ENCODE results near the gene UBASH3B.

The UBASH3B gene

DNA sequence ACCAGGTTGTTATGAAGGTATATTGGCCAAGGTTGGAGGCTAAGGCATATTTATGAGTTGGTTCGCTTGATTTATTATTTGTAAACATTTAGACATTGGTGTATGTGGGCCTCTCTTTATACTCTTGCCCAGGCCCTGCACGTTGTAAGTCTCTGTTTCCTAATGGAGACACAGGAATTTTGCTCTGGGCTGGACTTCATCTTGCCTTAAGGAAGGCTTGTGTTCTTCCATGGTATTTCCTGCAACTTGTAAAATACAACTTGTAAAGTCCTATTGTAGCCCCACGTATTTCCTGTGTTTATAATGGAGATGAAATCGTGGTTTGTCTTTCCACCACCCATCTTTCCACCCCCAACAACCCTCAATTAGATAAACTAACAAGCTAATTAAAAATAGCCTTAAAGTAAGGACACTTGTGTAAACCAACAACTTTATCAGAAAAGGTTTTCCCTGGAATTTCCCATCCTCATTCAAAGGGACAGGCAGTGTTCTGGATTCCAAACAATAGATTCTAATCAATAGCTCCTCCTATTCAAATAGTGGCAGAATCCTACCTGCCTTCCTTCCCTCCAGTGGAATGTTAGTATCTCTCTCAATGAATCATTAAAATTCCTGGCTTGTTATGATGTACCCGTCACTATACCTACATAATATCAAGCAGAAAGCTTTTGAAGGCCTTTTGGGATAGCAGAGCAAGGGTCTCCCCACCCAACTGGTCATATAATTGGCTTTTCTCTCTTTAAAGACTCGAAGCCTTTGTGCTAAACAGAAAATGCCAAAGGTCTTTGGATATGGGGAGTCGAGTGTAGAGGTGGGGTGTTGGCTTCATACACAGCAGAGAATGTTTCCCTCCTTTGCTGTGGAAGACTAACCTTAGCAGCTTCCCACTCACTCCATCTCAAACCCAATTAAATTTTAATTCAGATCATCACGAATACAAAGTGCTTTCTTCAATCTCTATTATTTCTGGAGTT lies 77.1 kb downstream of the UBASH3B start:
- DNase-seq (ENCODE audit: low spot score) = no peak

- no peak for DNase-seq (ENCODE audit: low spot score)
These were observed 77.8 kb downstream of the UBASH3B start for GRCh38 chr11:122733318-122733717.

GRCh38 chr11:122734848-122735496 lies 79.5 kb downstream of the UBASH3B start:
- DNase-seq (ENCODE audit: low spot score) = no peak

GRCh38 chr11:122737951-122738693 lies 82.6 kb downstream of the UBASH3B start:
- no peak for DNase-seq (ENCODE audit: low spot score)

DNA sequence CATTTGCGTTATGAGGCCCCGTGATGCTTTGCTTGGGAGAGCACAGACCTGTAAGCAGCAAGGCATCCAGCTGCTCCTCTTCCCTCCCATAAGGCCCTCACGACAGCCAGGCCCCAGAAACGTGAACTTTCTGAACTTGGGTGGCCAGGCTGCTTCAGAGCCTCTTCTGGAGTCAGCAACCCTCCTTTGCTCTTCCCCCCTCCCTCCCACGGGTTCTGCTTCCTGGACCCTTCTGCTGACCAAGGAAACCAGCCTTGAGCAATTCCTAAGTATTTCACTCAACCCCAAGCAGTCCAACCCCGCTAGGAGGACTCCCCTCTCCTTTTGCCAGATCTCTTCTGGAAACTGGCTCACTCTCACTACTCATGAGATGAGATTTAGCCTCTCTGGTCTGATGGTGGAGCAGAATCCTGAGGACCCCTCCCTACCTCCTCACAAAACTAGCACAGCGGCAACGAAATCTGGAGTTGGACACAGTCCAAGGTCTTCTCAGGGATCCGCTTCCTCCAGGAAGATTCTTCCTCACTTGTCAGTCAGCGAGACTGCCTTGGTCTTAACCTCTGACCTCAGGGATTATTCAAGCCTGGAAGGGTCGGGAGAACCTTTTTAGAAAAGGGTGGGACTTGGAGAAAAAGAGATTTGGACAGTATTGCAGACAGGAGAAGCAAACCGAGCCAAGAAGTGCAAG lies 86.2 kb downstream of the UBASH3B start:
- no peak for DNase-seq (ENCODE audit: low spot score)

DNA sequence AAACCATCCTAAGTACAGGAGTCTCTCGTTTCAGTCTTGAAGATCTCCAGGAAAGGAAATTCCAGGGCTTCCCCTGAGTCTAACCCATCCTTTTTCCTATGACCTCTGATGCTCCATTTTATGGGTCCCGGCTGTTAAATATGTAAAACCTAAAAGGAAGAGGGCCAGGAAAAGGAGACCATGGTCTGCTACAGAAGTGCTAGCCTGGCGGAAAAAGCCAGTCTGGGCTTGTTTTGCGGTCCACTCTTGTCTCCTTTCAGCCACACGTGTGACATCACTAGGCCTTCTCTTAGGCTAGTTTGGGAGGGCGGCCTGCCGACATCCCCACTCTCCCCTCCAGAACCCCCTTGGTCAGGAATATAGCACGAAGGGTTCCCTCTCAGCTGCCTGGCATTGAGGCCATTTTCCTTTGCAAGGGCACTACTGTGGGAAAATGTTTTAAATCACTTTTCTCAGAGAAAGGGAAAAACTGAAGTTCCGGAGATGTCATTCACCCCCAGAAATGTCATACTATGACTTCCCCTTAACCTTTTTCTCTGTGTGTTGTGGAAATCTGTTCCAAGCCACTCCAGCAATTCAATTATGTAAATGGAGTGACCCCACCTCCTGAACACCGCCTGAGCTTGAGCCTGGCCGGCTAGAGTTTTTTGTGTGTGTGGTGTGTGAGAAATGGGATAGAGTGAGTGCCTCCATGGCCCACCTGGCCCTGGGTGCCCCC lies 86.9 kb downstream of the UBASH3B start:
- no peak for DNase-seq (ENCODE audit: low spot score)

DNA sequence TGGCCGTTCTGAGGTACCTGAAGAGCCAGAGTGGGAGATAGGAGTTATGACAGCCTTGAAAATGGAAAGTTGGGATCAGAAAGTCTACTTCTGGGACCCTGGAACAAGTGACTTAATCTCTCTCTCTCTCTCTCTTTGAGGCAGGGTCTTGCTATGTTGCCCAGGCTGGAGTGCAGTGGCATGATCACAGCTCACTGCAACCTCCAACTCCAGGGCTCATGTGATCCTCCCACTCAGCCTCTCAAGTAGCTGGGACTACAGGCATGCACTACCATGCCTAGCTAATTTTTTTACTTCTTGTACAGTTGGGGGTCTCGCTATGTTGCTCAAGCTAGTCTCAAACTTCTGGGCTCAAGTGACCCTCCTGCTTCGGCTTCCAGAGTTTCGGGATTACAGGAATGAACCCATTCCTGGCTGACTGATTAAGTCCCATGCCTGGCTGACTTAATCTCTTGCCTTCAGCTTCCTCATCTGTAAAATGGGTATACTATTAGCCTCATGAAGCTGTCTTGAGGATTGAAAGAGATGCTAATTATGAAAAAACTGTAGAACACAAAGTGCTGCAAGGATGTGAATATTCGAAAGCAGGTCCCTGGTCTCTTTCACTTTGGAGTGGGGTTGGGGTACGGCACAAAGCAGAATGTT lies 87.7 kb downstream of the UBASH3B start:
- DNase-seq (ENCODE audit: low spot score) = no peak

DNA sequence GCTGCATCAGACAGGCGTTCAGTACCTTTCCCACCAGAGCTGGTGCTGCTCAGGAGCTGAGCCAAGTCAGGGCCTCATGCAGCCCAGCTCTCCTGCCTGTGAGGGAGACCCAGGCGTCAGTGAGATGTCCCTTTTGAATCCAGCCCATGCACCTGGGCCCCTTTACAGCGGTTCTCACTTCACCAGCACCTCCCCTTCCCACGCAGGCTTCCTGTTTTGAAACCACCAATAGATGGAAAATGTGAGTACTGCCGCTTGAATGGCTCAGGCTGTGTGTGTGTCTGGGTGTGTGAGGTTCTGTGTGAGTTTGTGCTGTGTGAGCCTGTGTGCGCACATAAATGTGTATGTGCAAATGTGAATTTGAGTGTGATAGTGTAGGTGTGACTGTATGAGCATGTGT lies 88.4 kb downstream of the UBASH3B start:
- DNase-seq (ENCODE audit: low spot score) = no peak

DNA sequence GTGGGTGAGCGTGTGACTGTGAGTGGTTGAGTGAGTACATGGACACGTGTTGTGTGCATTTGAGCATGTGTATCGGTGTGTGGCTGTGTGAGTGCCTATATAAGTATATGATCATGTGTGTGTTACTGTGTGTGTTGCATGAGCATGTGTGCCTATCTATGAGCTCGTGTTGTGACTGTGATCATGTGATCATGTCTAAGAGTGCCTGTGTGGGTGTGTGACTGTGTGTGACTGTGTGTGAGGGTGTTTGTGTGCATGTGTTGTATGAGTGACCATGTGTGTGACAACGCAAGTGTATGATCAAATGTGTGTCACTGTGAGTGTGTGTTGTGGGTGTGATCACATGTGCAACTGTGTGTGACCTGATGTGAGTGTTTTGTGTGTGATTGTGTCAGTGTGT lies 88.8 kb downstream of the UBASH3B start:
- no peak for DNase-seq (ENCODE audit: low spot score)

DNA sequence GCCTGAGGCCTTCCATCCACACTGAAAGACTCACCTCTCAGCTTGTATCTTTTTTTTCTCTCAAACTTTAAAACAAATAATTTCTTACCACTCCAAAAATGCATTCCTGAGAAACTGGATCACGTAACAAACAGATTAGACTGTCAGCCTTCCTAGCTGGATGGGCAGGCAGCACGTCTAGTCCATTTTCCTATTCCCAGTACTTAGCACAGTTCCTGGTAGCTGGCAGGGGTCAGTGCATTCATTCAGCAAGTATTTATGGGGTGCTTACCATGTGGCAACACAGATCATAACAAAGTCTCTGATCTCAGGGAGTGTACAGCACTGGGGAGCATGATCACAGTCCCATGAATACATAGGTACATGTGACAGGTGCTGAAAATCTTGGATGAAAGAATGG lies 89.6 kb downstream of the UBASH3B start:
- no peak for DNase-seq (ENCODE audit: low spot score)

GRCh38 chr11:122746050-122746478 lies 90.5 kb downstream of the UBASH3B start:
- DNase-seq (ENCODE audit: low spot score) = no peak

- DNase-seq (ENCODE audit: low spot score) = no peak
These were observed 91.2 kb downstream of the UBASH3B start for GRCh38 chr11:122746611-122747244.

- DNase-seq (ENCODE audit: low spot score) = no peak
These were observed 91.8 kb downstream of the UBASH3B start for GRCh38 chr11:122747351-122747781.

DNA sequence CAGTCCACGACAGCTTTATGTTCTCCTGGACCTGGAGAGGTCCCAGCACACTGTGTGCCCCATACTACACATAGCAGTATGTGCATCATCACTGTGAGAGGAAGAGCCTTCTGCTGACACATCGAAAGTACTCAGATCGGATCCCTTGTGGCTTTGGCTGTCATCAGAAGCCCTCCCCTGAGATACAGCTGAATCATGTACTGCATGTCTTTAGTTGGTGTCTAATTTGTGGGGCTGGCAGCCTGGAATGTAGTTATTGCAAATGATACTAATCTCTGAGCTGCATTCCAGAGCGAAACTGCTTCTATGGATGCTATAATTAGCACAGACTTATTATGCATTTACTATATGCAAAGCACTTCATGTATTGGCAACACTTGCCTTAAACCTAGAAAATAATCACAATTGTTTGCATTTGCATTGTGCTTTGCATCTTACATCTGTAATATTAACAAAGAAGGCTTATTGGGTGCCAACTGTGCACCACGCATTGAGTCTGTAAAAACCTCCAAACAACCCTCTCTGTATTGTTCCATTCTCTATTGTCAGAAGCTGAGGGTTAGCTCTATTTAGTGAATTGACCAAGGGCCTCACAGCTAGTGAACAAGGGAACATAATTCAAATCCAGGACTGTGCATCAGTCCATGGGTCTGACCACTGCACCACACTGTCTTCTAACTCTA lies 93.6 kb downstream of the UBASH3B start:
- DNase-seq (ENCODE audit: low spot score) = no peak

DNA sequence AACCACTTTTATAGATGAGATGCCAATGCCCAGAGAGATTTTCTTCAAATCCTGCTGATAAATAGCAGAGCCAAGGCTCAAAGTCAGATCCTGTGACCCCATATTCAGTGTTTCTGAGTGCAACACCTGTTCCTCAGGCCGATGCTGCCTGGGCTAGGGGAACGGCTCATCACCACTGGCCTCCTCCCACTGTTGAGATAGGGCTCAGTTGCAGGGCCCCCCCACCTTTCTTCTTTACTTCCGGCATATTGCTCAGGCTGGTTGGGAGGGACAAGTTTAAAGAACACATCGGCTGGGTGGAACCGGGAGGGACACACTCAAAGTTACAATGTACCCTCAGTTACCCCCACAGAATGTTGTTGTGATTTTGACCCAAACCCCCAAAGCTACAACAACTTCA lies 94.5 kb downstream of the UBASH3B start:
- DNase-seq (ENCODE audit: low spot score) = no peak

DNA sequence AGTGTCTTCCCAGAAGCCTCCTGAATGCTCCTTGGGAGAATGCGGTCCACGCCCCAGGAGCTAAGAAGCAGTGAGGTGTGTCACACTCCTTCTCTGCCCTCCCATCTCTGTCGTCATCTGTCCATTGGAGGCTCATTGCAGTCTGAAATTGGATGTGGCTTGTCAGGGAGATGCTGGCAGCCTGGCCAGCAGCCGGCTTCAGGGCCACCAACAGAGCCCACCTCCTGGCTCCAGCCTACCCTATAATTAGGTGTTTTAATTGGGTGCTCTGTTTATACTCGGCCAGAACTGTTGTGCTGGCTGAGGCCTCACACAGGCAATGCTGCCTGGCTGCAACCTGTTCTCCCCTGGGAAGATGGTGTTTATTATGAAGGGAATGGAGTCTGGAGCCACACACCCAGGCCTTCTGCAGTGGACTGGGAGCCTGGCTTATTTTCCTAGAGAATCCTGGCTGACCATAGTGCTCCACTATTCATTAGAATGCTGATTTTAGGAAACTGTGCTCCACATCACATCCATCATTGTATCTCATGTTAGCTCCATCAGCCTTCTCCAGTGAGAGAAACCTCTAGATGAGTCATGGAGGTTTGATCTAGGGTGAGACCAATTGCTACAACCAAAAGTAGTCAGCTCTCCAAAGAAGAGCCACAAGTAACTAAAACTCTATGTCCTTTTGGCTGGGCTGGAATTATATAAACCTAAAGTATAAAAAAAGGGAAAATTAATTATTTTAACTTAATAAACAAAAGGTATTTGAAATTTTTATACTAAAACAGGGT lies 96.0 kb downstream of the UBASH3B start:
- no peak for DNase-seq (ENCODE audit: low spot score)

- no peak for DNase-seq (ENCODE audit: low spot score)
These were observed 98.5 kb downstream of the UBASH3B start for GRCh38 chr11:122754028-122754427.

DNA sequence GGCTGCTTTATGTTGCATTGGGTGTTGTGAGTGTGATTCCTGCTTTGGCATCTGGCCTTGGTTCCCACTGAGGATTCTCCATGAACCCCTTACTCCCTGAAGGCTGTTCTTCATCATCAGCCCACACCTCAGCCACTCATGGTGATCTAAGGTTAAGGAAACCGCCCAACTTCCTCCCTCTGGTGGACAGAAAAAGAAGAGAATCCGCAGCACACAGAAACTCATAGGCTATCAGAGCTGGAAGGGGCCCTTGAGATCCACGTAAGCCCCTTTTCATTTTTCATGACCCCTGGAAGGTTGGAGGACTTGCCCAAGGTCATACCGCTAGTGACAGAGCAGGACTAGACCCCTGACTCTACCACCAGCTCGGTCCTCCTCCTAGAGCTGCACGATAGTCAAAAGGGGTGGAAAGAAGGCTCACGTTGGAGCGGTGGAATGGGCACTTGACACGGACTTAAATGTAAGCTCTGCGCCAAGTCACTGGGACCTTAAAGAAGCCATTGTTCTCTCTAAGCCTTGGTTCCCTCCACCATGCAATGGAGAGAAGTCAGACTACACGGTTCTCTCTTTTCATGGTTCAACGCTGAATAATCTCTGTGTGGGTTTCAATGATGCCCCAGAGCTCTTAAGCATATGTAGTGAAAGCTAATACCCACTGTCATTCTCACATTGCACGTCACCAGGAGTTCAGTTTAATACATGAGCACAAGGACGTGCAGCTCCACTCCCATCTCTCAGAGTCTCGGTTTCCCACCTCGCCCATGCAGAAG lies 99.2 kb downstream of the UBASH3B start:
- DNase-seq (ENCODE audit: low spot score) = no peak

Data from SW480 (cell line).